DMS153 treated with DMSO at 0.1 percent for 48 hours (cell line): ENCODE data around the gene MFSD11.
"Not testable (repeated sequence)": the region's sequence is repeated elsewhere in the genome, so short reads cannot be mapped to it uniquely, and the experiment has no call there.

ENCODE experiments used
- DNase-seq: peaks from one replicate; lab custom pipeline; 2025; ENCODE audit not compliant: unreplicated experiment; lab: John Stamatoyannopoulos, UW

The MFSD11 gene

DNA sequence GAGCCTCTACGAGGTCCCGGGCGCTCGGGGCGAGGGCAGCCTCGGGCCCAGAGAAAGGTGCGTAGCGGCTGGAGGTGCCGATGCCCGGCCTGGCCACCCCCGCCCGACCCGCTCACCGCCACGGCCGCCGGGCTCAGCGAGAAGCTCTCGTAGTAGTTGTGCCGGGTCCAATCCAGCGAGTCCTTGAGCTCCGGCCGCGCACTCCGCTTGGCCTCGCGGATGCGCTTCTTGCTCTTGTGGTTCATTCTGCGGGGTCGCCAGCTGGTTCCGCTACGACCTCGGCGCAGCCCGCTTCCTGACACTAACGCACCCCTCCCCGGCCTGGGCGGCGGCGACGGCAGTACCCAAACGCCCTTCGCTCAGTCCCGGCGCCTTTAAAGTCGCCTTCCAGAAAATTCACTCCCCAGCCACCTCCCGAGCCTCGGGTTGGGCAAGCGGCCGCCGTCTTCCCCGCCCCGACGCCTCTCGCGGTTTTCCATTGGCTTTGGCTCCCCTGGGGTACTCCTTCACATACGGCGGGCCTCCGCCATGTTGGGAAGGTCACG, 11.6 kb upstream of the MFSD11 start, which contains the start of gene JMJD6:
Gene JMJD6 (minus strand): TSS at position 376 of the 545 bp plus-strand sequence. CDS start 131 bp downstream, at position 245.
- DNase-seq = peak; percentile 97

DNA sequence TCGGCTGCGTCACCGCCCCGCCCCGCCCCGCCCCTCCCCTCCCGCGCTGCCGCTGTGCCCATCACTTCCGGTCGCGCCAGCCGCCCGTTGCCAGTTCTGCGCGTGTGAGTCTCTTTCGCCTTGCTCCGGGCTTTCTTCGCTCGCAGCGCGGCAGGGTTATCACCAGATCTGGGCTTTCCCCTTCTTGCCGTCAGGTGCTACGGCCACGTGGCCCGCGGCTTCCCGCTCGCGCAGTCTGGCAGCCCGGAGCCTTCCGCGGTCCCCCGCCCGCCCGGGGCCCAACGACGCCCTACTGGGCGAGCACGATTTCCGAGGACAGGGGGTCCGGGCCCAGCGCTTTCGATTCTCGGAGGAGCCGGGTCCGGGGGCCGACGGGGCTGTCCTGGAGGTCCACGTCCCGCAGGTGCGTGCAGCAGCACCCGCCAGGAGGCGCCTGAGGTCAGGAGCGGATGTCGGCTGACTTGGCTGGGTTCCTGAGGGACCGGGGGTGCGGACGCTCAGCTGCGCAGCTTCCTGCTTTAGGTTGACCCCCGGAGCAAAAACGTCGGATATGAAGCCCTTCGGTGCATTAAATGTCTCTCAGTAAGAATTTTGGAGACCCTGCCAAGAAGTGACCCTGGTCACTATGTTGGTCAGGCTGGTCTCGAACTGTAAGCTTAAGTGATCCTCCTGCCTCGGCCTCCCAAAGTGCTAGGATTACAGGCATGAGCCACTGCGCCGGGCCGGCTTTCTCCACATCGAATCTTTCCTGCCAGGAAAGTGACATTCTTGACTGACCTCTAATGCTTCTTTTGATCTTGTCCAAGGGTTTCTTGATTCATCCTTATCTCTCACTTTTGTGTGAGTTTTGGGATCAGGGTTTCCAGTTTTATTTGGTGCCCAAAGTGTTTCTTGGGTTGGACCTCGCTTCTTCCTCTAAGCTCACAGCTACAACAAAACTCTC, 10.9 kb upstream of the MFSD11 start, which contains the start of gene METTL23:
Gene METTL23 (plus strand): TSS at position 64 of the 943 bp plus-strand sequence. CDS start 2,872 bp downstream, outside the sequence.
- DNase-seq = no peak

DNA sequence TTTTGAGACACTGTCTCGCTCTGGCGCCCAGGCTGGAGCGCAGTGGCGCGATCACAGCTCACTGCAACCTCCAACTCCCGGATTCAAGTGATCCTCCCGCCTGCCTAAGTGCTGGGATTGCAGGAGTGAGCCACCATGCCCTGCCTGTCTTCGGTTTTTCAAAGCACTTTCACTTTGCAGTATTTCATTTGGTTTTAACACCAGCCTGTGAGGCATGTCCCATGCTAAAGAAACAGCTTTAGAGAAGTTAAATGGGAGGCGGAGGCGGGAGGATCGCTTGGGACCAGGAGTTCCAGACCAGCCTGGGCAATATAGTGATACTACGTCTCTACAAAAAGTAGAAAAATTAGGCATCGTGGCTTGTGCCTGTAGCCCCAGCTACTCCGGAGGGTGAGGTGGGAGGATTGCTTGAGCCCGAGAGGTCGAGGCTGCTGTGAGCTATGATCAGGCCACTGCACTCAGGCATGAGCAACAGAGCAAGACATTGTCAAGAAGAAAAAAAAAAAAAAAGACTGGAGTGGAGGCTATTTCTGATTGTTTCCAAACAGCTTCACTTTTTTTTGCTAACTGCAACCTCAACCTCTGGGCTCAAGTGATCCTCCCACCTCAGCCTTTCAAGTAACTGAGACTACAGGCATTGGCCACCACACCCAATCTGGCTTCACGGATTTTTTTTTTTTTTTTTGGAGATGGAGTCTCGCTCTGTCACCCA, 10.0 kb upstream of the MFSD11 start:
- DNase-seq = no peak

DNA sequence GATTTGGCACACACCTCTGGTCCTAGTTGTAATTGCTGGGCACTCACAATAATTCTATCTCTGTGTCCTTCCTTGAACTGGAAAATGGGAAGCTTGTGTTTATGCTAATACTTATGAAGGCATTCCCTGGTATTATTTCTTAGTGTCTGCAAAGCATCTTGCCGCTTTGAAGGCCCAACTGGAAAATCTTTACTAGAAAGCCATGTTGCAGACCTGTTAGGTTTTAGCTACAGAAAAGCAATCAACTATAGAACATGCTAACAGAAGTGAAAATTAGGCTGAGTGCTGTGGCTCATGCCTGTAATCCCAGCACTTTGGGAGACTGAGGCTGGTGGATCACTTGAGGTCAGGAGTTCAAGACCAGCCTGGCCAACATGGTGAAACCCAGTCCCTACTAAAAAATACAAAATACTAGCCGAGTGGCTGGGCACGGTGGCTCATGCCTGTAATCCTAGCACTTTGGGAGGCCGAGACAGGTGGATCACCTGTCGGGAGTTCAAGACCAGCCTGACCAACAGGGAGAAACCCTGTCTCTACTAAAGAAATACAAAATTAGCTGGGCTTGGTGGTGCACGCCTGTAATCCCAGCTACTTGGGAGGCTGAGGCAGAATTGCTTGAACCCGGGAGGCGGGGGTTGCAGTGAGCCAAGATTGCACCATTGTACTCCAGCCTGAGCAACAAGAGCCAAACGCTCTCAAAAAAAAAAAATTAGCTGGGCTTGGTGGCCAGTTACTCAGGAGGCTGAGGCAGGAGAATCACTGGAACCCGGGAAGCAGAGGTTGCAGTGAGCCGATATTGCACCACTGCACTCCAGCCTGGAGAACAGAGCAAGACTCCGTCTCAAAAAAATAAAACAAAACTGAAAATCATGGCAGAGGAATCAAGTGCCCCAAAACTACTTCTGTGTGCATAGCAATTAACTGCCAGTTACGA, 5.9 kb upstream of the MFSD11 start:
- not testable (repeated sequence) for DNase-seq

DNA sequence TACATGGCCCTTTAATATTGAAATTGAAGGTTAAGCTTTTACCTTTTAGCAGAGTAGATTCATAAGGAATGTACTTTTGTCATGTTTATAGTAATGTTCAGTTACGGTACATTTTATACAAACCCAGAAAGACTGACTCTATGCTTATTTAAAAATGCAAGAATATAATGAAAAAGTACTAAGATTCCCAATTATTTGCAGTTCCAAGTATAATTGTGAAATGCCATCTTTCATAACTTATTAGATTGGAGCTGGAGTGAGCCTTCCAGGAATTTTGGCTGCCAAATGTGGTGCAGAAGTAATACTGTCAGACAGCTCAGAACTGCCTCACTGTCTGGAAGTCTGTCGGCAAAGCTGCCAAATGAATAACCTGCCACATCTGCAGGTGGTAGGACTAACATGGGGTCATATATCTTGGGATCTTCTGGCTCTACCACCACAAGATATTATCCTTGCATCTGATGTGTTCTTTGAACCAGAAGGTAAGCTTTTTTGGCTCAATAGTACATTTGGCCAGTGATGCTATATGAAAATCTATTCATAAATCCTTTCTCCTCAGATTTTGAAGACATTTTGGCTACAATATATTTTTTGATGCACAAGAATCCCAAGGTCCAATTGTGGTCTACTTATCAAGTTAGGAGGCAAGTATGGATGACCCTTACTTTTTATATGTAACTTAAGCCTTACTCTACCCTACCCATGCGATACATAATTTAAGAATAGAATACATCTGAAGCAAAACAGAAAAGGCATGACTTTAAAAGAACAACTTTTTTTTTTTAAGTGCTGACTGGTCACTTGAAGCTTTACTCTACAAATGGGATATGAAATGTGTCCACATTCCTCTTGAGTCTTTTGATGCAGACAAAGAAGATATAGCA, 4.9 kb upstream of the MFSD11 start:
- DNase-seq = no peak

DNA sequence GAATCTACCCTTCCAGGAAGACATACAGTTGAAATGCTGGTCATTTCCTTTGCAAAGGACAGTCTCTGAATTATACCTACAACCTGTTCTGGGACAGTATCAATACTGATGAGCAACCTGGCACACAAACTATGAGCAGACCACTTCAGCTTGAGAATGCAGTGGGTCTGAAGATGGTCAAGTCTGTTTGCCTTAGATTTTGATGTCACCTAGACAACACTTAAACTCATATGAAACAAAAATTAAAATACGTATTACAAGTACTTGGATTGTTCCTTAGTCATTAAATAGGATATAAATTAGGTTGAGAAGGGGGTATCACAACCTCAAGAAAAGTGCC, 4.3 kb upstream of the MFSD11 start:
- no peak for DNase-seq

GRCh38 chr17:76734080-76734840, 3.7 kb upstream of the MFSD11 start:
- DNase-seq = no peak

DNA sequence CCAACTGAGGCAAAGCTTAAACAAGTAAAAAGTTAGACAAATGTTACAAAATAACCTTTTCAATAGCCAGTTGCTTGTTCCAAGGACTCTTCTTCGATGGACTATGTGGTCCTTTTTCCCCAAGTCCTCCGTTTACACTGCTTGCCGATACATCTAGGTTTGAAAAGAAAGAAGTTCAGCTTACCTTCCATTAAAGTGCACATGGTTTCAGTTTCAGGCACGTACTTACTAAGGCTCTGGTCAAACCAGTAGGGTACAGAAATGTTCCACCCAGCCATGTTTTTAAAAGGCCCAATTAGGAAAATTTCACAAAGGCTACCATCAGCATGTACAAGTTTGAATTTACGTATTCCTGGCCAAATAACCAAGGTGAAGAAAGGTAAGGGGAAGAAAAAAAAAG, 2.9 kb upstream of the MFSD11 start:
- no peak for DNase-seq

DNA sequence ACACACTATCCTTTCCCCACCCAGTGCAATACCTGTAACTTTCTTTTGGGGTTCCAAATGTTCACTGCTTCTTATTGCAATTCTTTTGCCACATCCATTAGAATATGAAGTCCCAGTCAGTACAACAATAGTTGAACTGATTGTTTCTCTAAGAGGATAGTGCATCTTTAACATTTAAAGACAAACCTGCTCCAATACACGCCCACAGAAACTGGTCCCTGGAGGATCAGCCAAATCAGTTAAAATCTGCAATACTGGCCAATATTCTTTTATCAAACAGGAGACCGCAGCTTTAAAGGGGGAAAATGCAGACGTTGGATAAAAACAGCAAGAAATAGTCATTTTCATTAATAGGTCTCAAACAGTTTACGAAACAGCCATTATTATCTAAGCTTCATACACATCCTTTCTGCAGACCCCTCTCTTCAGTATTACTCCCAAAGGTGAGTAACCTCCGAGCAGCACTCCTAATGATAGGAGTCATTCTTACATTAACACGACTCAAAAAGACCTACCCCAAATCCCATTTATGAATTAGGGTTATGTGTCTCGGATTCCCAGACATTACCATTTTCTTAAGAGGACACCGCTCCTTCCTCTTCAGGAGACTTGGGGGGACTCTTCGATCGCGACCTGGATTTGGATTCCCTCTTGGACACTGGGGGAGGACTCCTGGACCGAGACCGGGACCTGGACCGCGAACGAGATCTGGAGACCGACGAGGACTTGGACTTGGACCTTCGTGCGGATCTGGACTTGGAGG, 2.2 kb upstream of the MFSD11 start:
- DNase-seq = no peak

DNA sequence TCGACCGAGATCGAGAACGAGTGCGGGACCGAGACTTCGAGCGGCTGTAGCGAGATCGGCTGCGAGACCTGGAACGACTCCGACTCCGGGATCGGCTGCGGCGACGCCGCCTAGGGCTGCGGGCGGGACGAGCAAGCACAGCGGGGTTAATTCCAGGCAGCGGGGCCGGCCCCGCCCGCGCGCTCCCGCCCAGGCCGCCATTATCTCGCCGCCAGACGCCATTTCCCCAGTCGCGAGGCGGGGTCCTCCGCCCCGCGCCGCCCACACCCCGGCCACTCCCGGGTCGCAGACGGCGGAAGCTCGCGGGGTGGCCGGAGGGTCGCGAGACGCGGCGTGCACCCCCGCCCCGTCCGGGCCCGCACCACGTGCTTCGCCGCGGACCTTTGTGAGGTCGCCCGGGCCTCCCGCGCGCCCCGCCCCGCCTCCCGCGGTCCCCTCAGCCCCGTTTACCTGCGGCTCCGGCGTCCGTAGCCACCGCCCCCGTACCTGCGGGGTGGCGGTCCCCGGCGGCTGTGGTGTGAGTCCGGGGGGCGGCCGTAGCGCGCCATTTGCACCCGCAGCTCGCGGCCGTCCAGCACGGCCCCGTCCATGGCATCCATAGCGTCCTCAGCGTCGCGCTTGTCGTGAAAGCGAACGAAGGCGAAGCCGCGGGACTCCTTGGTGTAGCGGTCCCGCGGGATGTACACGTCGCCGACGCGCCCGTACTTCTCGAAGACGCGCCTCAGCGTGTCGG, 1.4 kb upstream of the MFSD11 start:
- no peak for DNase-seq

GRCh38 chr17:76737082-76737675, 740 bp upstream of the MFSD11 start, which contains the start of gene SRSF2:
Gene SRSF2 (minus strand): TSS chr17:76737331. CDS start chr17:76737160, 171 bp downstream.
- DNase-seq = peak; percentile 99

DNA sequence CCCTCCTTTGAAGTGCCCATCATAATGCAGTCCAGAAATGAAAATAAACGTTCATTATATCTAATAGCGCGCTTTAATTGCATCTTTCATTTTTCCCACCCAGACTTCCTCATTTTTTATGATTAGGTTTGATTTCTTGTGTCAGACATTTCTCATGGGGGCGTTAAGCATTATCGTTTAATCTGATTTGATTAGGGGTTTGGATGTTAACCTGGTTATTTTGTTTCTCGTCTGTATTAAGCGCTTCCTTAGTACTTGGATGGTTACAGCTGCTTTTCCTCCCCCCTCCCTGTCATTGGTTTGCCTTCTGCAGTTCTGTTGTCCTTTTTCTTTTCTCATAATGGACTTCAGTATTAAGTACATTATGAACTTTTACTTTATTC, 540 bp downstream of the MFSD11 start:
- no peak for DNase-seq

DNA sequence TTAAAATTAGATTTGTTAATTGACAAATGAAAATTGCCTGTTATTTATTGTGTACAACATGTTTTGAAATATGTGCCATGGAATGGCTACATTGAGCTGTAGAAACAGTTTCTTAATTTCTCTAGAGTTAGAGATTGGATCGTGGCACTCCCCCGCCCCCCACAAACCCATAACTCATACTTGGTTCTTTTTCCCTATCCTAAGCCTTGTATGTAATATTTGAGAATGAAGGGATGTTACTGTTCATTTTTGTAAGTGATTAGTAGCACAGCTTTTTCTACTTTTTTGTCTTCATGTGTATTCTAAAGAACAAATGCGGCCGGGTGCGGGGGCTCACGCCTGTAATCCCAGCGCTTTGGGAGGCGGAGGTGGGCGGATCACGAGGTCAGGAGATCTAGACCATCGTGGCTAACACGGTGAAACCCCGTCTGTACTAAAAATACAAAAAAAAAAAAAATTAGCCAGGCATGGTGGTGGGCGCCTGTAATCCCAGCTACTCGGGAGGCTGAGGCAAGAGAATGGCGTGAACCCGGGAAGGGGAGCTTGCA, 1.7 kb downstream of the MFSD11 start:
- not testable (repeated sequence) for DNase-seq

GRCh38 chr17:76740329-76741118, 2.6 kb downstream of the MFSD11 start:
- no peak for DNase-seq

DNA sequence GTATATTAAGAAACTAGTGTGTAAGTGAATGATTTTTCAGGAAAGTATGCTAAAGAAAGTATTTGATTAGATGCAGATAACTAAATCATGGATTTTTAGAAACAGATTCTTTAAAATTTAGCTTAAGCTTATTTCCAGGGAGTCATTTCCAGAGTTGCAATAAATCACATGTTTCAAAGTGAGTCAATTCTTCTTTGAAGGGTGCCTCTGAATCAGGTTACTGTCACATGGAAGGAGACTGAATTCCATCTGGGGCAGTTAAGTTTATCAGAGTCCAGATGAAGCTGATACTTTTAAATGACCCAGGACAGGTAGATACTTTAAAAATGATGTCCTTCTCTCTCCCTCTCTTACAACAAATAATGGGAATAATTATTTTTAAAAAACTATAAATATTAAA, 5.0 kb downstream of the MFSD11 start:
- no peak for DNase-seq

- no peak for DNase-seq
Observed at GRCh38 chr17:76744747-76745146, 6.8 kb downstream of the MFSD11 start.
